SK-N-SH treated with all-trans-retinoic acid at 6 μM for 48 hours (cell line): Measurements from ENCODE around the gene HEPN1.

Source experiments
- ATAC-seq: fragments of 200-7000 bp; cut with Tn5 transposase; 3 replicates; pipeline ENCODE4 v1.9.1; 2020; ENCODE audit warnings: mild to moderate bottlenecking, moderate library complexity
- ARNTL ChIP-seq: fragments of 450-650 bp; formaldehyde crosslinking; IDR thresholded peaks from 2 replicates; pipeline ENCODE4 v1.5.0; 2020; ENCODE audit warnings: low read depth, mild to moderate bottlenecking, moderate library complexity, borderline replicate concordance
- BACH2 ChIP-seq: fragments of 250-450 bp; sonication (Bioruptor Pico); IDR thresholded peaks from 2 replicates; pipeline ENCODE4 v1.9.0; 2021; ENCODE audit warnings: mild to moderate bottlenecking, borderline replicate concordance
- CSDC2 ChIP-seq: fragments of 250-450 bp; sonication (Bioruptor Pico); IDR thresholded peaks from 2 replicates; pipeline ENCODE4 v1.5.0; 2020; ENCODE audit warnings: mild to moderate bottlenecking, moderate library complexity
- ESRRG ChIP-seq: fragments of 250-450 bp; sonication (Bioruptor Pico); IDR thresholded peaks from 2 replicates; pipeline ENCODE4 v1.6.1; 2021; ENCODE audit warnings: mild to moderate bottlenecking
- ISL1 ChIP-seq: fragments of 250-450 bp; sonication (Bioruptor Pico); IDR thresholded peaks from 2 replicates; pipeline ENCODE4 v2.1.2; 2022; ENCODE audit warnings: mild to moderate bottlenecking, moderate library complexity
- OSR1 ChIP-seq: fragments of 250-450 bp; sonication (Bioruptor Pico); IDR thresholded peaks from 2 replicates; pipeline ENCODE4 v1.8.0; 2022; ENCODE audit warnings: moderate library complexity, mild to moderate bottlenecking, inconsistent platforms
- PPARA ChIP-seq: fragments of 250-450 bp; sonication (Bioruptor Pico); IDR thresholded peaks from 2 replicates; pipeline ENCODE4 v1.5.0; 2020; ENCODE audit warnings: mild to moderate bottlenecking, borderline replicate concordance
- SNAI2 ChIP-seq: fragments of 250-450 bp; sonication (Bioruptor Pico); IDR thresholded peaks from 2 replicates; pipeline ENCODE4 v1.5.0; 2020; ENCODE audit warnings: mild to moderate bottlenecking, moderate library complexity
- TOX ChIP-seq: fragments of 250-450 bp; sonication (Bioruptor Pico); IDR thresholded peaks from 2 replicates; pipeline ENCODE4 v1.8.0; 2021; ENCODE audit warnings: mild to moderate bottlenecking, moderate library complexity, borderline replicate concordance
- ZC3H10 ChIP-seq: fragments of 250-450 bp; sonication (Bioruptor Pico); IDR thresholded peaks from 2 replicates; pipeline ENCODE4 v1.5.1; 2021; ENCODE audit warnings: mild to moderate bottlenecking, moderate library complexity
- ZFP3 ChIP-seq: fragments of 250-450 bp; sonication (Bioruptor Pico); IDR thresholded peaks from 2 replicates; pipeline ENCODE4 v1.5.0; 2020; ENCODE audit warnings: mild to moderate bottlenecking, moderate library complexity
- ZFP30 ChIP-seq: fragments of 450-650 bp; formaldehyde crosslinking; IDR thresholded peaks from 2 replicates; pipeline ENCODE4 v1.5.0; 2022; ENCODE audit warnings: mild to moderate bottlenecking, moderate library complexity
- ZNF565 ChIP-seq: fragments of 450-650 bp; formaldehyde crosslinking; conservative IDR thresholded peaks from 2 replicates; pipeline ENCODE4 v1.5.0; 2020; ENCODE audit warnings: low read depth, mild to moderate bottlenecking, moderate library complexity
- ZNF70 ChIP-seq: fragments of 450-650 bp; formaldehyde crosslinking; IDR thresholded peaks from 2 replicates; pipeline ENCODE4 v1.5.0; 2020; ENCODE audit warnings: mild to moderate bottlenecking, moderate library complexity
- ZNF8 ChIP-seq: fragments of 450-650 bp; formaldehyde crosslinking; IDR thresholded peaks from 2 replicates; pipeline ENCODE4 v1.5.0; 2020; ENCODE audit warnings: mild to moderate bottlenecking, moderate library complexity
- TF ChIP-seq, protein P1 (sequence below): fragments of 250-450 bp; sonication (Bioruptor Pico); IDR thresholded peaks from 2 replicates; pipeline ENCODE4 v1.5.1; 2021; ENCODE audit warnings: mild to moderate bottlenecking, moderate library complexity
- TF ChIP-seq, protein P2 (sequence below): fragments of 250-450 bp; sonication (Bioruptor Pico); IDR thresholded peaks from 2 replicates; pipeline ENCODE4 v1.8.0; 2021; ENCODE audit warnings: low read depth, mild to moderate bottlenecking, moderate library complexity, borderline replicate concordance
- TF ChIP-seq, protein P3 (sequence below): fragments of 250-450 bp; sonication (Bioruptor Pico); IDR thresholded peaks from 2 replicates; pipeline ENCODE4 v1.8.0; 2020; ENCODE audit warnings: mild to moderate bottlenecking, moderate library complexity, borderline replicate concordance
- TF ChIP-seq, protein P4 (sequence below): fragments of 250-450 bp; sonication (Bioruptor Pico); IDR thresholded peaks from 2 replicates; pipeline ENCODE4 v1.5.1; 2020; ENCODE audit warnings: low read depth, mild to moderate bottlenecking, moderate library complexity

The HEPN1 gene

DNA sequence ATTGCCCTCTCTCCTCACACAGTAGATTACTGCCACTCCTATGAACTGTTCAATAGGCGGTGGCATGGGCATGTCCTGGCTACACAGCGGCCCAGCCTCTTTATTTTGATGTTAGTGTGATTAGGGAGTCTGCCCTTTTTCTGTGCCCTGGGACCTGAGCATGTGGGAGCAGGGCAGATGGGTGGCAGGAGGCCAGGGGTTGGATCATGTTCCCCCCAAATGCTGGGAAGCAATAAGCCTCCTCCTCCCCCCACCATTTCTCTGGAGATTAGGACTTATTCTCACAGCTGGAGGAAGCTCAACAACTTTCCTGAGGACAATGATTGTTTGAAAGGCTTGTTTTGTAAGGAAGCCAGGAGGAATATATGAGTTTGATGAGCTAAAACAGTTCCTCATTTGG is 848 bp downstream of the HEPN1 start:
- ATAC-seq, result no peak
- no peak for TF ChIP-seq ZC3H10 (CRISPR knock-in tag)
- no peak for TF ChIP-seq ZNF565 (CRISPR knock-in tag)
- TF ChIP-seq, protein P1, sequence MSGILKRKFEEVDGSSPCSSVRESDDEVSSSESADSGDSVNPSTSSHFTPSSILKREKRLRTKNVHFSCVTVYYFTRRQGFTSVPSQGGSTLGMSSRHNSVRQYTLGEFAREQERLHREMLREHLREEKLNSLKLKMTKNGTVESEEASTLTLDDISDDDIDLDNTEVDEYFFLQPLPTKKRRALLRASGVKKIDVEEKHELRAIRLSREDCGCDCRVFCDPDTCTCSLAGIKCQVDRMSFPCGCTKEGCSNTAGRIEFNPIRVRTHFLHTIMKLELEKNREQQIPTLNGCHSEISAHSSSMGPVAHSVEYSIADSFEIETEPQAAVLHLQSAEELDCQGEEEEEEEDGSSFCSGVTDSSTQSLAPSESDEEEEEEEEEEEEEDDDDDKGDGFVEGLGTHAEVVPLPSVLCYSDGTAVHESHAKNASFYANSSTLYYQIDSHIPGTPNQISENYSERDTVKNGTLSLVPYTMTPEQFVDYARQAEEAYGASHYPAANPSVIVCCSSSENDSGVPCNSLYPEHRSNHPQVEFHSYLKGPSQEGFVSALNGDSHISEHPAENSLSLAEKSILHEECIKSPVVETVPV (CRISPR knock-in tag), result no peak
- no peak for TF ChIP-seq OSR1
- no peak for TF ChIP-seq ZNF70 (CRISPR knock-in tag)
- no peak for TF ChIP-seq ZFP30
- no peak for TF ChIP-seq PPARA (CRISPR knock-in tag)
- TF ChIP-seq ARNTL (CRISPR knock-in tag), result no peak
- TF ChIP-seq, protein P2, sequence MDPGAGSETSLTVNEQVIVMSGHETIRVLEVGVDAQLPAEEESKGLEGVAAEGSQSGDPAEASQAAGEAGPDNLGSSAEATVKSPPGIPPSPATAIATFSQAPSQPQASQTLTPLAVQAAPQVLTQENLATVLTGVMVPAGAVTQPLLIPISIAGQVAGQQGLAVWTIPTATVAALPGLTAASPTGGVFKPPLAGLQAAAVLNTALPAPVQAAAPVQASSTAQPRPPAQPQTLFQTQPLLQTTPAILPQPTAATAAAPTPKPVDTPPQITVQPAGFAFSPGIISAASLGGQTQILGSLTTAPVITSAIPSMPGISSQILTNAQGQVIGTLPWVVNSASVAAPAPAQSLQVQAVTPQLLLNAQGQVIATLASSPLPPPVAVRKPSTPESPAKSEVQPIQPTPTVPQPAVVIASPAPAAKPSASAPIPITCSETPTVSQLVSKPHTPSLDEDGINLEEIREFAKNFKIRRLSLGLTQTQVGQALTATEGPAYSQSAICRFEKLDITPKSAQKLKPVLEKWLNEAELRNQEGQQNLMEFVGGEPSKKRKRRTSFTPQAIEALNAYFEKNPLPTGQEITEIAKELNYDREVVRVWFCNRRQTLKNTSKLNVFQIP (CRISPR knock-in tag), result no peak
- no peak for TF ChIP-seq ZNF8 (CRISPR knock-in tag)

DNA sequence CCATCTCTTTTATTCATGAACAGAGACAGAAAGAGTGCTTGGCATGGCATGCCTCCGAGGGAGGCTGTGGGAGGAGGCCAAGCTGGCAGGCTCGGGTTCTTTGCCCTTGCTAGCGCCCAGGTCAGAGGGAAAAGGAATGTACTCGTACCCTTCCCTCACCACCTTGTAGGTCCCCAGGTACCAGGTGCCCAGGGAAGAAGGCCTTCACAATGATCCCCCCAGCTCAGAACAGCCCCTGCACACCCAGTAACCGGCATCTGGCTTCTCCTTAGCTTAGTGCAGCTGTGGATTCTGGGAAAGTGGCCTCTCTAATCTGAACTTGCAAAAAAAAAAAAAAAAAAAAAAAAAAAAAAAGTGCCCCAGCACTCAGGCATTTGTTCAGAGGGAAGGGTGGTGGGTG is 1.3 kb downstream of the HEPN1 start:
- no peak for TF ChIP-seq ESRRG
- TF ChIP-seq TOX (CRISPR knock-in tag), result no peak
- TF ChIP-seq ZNF70 (CRISPR knock-in tag), result no peak
- TF ChIP-seq, protein P3, sequence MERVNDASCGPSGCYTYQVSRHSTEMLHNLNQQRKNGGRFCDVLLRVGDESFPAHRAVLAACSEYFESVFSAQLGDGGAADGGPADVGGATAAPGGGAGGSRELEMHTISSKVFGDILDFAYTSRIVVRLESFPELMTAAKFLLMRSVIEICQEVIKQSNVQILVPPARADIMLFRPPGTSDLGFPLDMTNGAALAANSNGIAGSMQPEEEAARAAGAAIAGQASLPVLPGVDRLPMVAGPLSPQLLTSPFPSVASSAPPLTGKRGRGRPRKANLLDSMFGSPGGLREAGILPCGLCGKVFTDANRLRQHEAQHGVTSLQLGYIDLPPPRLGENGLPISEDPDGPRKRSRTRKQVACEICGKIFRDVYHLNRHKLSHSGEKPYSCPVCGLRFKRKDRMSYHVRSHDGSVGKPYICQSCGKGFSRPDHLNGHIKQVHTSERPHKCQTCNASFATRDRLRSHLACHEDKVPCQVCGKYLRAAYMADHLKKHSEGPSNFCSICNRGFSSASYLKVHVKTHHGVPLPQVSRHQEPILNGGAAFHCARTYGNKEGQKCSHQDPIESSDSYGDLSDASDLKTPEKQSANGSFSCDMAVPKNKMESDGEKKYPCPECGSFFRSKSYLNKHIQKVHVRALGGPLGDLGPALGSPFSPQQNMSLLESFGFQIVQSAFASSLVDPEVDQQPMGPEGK, result no peak
- TF ChIP-seq, protein P4, sequence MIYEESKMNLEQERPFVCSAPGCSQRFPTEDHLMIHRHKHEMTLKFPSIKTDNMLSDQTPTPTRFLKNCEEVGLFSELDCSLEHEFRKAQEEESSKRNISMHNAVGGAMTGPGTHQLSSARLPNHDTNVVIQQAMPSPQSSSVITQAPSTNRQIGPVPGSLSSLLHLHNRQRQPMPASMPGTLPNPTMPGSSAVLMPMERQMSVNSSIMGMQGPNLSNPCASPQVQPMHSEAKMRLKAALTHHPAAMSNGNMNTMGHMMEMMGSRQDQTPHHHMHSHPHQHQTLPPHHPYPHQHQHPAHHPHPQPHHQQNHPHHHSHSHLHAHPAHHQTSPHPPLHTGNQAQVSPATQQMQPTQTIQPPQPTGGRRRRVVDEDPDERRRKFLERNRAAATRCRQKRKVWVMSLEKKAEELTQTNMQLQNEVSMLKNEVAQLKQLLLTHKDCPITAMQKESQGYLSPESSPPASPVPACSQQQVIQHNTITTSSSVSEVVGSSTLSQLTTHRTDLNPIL (CRISPR knock-in tag), result no peak
- TF ChIP-seq, protein P1 (CRISPR knock-in tag), result no peak
- TF ChIP-seq ARNTL (CRISPR knock-in tag), result no peak
- no peak for TF ChIP-seq ISL1
- no peak for TF ChIP-seq CSDC2 (CRISPR knock-in tag)
- no peak for TF ChIP-seq BACH2 (CRISPR knock-in tag)
- no peak for TF ChIP-seq ZNF565 (CRISPR knock-in tag)
- TF ChIP-seq, all 23 proteins: peak for 0
- no peak for ATAC-seq

DNA sequence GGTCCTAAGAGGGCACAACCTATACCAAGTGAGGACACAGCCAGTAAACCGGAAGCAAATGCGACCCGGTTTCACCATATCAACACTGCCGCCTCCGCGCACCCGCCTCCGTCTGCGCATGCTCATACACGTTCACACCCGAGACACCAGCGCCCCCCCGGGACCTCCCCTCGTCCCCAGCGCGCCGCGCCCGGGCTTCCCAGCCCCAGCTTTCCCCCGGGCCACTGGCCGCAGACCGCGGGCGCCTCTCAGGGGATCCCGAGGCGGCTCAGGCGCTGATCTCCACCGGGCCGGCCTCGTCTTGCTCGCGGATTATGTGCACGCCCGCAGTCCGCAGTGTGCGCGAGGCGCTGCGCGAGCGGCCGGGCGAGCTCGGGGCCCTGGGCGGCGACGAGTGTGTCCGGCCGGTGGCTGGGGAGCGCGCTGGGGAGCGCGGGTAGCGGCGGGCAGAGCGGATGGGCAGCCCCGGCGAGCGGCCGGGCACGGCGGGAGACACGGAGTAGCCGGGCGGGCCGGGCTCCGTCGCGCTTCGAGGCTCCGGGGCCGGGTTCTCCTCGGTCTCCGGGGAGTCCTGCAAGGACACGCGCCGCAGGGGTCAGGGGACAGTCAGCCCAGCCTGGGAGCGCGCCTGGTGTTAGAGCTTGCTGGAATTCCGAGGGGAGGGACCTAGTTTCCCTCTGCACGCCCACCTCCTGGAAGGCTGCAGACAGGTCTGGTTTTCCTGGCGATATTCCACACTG is 2.0 kb downstream of the HEPN1 start:
- ATAC-seq, result peak; percentile 79
- TF ChIP-seq ZNF8 (CRISPR knock-in tag) (no peak), ARNTL (CRISPR knock-in tag) (no peak), ZFP3 (CRISPR knock-in tag) (0 out of 2 replicates have a peak, but pooled peaks have one; percentile 24), ESRRG (no peak), TOX (CRISPR knock-in tag) (no peak), SNAI2 (CRISPR knock-in tag) (no peak)
- TF ChIP-seq, protein P4 (CRISPR knock-in tag), result no peak
